GM18907 (cell line): ENCODE data around the gene SDR42E2.
"Not testable (repeated sequence)": the region's sequence is repeated elsewhere in the genome, so short reads cannot be mapped to it uniquely, and the experiment has no call there.

Experiments
- ATAC-seq: cut with Tn5 transposase; IDR thresholded peaks from one replicate; pipeline ENCODE4 v1.9.1; 2021; ENCODE audit warnings: mild to moderate bottlenecking, moderate library complexity; ENCODE audit not compliant: unreplicated experiment

Gene SDR42E2

DNA sequence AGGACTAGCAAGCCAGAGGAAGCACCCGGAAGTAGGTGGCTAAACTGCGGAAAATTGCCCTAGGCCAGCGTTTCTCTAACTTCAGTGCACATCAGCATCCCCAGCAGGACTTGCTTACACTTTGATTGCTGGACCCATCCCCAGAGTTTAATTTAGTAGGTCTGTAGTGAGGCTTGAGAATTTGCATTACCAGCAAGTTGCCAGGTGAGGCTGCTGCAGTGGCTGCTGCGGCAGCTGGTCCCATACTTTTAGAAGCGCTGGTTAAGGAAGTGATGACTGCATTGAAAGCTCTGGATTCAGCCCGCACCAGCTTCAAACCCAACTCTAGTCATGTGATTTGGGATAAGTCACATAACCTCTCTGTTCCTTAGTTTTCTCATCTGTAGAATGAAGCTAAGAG lies 48.0 kb downstream of the SDR42E2 start:
- ATAC-seq: no peak

DNA sequence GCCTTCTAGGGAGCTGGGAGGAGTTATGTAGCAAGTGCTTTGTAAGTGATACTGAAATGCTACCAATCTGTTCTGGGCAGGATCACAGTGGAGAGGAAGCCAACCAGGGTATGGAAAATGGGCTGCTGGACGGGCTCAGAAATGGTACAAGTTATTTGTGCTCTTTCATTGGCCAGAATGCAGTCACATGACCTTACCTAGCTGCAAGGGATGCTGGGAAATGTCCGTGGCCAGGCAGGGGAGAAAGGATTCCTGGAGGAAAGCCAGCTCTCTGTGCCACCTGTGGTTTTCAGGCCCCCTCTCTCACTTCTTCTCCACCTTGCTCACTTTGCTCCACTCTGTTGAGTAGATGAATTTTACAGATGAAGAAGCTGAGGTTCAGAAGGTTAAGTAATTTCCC lies 48.5 kb downstream of the SDR42E2 start:
- no peak for ATAC-seq

GRCh38 chr16:22213236-22213635 lies 50.9 kb downstream of the SDR42E2 start:
- ATAC-seq: no peak

GRCh38 chr16:22213801-22214200 lies 51.5 kb downstream of the SDR42E2 start:
- no peak for ATAC-seq

DNA sequence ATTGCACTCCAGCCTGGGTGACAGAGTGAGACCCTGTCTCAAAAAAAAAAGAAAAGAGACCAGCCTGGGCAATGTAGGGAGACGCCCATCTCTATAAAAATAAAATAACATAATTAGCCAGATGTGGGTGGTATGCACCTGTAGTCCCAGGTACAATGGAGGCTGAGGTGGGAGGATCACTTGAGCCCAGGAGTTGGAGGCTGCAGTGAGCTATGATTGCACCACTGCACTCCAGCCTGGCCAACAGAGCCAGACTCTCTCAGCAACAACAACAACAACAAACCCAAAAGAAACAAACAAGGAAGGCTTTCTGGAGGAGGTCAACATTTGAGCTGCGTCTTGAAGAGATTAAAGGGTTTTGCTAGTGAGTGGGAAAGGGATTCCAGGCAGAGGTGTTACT lies 52.1 kb downstream of the SDR42E2 start:
- no peak for ATAC-seq

DNA sequence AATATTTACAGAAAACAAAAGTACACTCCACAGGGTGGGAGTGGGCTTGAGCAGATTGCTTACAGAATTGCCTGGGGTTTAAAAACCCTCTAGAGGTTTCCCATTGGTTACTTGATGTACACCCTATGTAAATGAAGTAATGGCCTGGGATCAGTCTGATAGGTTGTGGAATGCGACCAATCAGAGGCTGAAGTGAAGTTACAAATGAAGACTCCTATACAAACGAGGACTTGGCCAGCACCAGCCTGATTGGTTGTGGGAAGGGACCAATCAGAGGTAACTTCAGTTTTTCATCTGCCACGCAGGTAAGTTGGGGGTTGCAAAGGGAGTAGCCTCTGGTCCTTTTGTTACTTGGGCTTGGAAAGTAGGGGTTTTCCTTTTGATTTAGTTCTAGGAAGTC lies 52.6 kb downstream of the SDR42E2 start:
- ATAC-seq: no peak

- no peak for ATAC-seq
Measured at GRCh38 chr16:22216191-22216831, 54.0 kb downstream of the SDR42E2 start.

- not testable (repeated sequence) for ATAC-seq
Measured at GRCh38 chr16:22216832-22217225, 54.5 kb downstream of the SDR42E2 start.

DNA sequence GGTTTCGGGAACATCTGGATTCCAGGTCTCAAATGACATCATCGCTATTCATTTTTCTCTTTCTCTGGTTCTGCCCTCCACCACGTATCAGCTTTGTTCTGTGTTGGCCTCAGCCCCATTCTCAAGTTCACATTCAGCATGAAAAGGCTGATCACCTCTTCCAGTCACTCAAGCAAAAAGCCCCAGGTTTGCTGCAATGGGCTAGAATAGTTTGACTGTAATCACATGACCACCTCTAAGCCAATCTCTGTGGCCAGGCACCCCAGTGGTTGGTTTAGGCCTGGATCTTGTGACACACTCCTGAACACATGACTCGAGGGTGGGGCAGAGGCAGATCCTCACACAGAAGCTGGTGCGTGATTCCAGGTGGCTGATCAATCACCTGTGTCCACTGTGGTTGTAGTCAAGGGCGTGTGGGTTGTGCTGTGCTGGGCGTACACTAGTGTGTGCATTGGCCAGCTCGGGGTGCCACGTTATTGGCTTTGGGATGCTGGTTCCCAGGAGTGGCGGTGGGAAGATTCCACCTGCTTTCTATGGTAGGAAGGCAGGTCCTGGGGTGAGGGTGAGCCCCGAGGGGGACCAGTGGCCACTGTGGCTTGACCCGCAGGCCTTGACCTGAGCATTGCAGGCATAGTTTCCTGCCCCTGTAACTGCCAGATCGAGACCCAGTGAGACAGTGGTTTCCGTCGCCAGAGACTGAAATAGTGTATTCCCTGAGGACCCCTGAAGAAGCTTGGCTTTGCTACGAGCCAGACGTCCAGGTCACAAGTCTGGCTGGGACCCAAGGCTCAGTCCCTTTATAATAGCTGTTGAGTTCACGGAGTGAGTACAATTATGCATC lies 55.8 kb downstream of the SDR42E2 start:
- ATAC-seq: peak; percentile 85

- no peak for ATAC-seq
Measured at GRCh38 chr16:22219389-22220068, 57.2 kb downstream of the SDR42E2 start.

DNA sequence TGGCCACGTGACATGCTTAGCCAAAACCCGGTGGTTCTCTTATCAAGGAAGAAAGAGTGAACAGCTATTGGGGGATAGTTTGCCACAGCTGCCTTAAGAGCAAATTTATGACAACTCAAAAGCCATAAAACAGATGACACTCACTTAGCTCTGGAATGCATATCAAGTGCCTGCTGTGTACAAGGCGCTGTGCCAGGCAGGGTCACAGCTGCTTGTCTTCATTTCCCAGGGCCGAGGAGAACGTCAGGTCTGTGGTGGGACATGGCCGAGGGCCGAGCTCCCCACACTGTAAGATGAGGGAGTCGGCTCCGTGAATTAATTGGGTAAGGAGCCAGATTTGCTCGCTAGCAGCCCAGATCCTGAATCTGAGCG lies 57.7 kb downstream of the SDR42E2 start:
- ATAC-seq: no peak

GRCh38 chr16:22220714-22221113 lies 58.4 kb downstream of the SDR42E2 start:
- ATAC-seq: no peak

- no peak for ATAC-seq
Measured at GRCh38 chr16:22222006-22222405, 59.7 kb downstream of the SDR42E2 start.

GRCh38 chr16:22222998-22223397 lies 60.7 kb downstream of the SDR42E2 start:
- ATAC-seq: no peak

DNA sequence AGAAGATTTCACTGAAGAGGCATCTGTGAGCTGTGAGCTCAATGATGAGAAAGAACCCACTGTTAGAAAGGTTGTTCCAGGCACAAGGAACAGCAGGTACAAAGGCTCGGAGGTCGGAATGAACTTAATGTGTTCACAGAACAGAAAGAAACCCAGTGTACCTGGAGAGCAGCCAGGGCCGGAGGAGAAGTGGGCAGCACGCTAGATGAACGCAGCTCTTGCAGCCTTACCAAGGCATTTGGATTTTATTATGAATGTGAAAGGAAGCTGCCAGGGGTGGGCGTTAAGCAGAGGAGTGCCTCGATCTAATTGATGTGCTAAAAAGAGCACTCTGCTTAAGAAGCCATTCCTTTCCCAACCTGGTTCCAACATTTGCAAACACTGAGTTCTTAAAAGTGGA lies 62.8 kb downstream of the SDR42E2 start:
- ATAC-seq: no peak

- ATAC-seq: no peak
Measured at GRCh38 chr16:22229889-22230288, 67.6 kb downstream of the SDR42E2 start.

- no peak for ATAC-seq
Measured at GRCh38 chr16:22232277-22233036, 70.2 kb downstream of the SDR42E2 start.

GRCh38 chr16:22233037-22233372 lies 70.7 kb downstream of the SDR42E2 start:
- ATAC-seq: no peak

DNA sequence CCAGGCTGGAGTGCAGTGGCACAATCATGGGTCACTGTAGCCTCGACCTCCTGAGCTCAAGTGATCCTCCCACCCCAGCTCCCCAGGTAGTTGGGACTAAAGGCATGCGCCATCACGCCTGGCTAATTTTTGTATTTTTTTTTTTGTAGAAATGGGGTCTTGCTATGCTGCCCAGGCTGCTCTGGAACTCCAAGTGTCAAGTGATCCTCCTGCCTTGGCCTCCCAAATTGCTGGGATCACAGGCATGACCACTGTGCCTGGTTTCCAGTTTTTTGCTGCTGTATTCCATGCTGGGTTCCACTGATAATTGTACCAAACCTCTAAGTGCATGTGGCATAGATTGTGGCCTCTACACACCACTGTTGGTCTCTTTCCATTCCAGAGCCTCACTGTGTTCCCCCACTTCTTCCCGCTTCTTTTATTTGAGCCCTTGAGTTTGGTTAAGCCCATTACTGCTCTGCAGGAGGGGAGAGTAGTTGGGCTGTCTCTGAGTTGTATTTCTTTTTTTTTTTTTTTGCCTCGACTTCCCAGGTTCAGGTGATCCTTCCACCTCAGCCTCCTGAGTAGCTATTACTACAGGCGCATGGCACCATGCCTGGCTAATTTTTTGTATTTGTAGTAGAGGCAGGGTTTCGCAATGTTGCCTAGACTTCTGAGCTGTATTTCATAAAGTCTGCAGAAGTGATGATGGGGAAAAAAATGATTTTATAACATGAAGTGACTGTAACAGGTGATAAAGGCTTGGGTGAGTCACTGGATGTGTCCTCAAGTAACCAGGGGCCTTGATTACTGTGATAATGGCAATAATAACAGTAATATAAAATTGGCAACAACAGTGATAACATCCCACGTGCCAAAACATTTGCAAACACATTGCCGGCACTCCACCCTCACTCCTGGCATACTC lies 73.8 kb downstream of the SDR42E2 start:
- no peak for ATAC-seq

DNA sequence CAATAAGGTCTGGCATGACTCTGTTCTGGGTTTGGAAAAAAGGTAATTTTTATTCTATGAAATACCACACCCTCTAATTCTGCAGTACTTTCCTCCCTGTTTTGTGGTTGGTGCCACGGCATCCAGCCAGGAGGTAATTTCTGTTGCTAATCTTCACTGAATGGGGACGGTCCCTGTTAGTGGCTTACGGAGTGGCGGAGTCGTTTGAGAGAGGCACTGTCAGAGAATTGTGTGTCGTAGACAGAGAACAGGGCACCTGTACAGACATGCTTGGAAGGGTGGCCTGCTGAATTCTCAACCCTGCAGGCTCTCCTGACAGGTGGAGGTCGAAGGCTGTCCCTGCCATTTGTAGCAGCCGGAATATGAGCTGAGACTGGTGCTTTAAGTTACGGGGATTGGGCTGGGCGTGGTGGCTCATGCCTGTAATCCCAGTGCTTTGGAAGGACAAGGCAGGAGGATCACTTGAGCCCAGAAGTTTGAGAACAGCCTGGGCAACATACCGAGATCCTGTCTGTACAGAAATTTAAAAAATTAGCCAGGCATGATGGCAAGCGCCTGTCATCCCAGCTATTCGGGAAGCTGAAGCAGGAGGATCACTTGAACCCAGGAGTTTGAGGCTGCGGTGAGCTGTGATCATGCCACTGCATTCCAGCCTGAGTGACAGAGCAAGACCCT lies 77.0 kb downstream of the SDR42E2 start:
- no peak for ATAC-seq
